ENCODE results near the gene COIL.
"Not testable (repeated sequence)": the region's sequence is repeated elsewhere in the genome, so short reads cannot be mapped to it uniquely, and the experiment has no call there.

The COIL gene, protein sequence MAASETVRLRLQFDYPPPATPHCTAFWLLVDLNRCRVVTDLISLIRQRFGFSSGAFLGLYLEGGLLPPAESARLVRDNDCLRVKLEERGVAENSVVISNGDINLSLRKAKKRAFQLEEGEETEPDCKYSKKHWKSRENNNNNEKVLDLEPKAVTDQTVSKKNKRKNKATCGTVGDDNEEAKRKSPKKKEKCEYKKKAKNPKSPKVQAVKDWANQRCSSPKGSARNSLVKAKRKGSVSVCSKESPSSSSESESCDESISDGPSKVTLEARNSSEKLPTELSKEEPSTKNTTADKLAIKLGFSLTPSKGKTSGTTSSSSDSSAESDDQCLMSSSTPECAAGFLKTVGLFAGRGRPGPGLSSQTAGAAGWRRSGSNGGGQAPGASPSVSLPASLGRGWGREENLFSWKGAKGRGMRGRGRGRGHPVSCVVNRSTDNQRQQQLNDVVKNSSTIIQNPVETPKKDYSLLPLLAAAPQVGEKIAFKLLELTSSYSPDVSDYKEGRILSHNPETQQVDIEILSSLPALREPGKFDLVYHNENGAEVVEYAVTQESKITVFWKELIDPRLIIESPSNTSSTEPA

DNA sequence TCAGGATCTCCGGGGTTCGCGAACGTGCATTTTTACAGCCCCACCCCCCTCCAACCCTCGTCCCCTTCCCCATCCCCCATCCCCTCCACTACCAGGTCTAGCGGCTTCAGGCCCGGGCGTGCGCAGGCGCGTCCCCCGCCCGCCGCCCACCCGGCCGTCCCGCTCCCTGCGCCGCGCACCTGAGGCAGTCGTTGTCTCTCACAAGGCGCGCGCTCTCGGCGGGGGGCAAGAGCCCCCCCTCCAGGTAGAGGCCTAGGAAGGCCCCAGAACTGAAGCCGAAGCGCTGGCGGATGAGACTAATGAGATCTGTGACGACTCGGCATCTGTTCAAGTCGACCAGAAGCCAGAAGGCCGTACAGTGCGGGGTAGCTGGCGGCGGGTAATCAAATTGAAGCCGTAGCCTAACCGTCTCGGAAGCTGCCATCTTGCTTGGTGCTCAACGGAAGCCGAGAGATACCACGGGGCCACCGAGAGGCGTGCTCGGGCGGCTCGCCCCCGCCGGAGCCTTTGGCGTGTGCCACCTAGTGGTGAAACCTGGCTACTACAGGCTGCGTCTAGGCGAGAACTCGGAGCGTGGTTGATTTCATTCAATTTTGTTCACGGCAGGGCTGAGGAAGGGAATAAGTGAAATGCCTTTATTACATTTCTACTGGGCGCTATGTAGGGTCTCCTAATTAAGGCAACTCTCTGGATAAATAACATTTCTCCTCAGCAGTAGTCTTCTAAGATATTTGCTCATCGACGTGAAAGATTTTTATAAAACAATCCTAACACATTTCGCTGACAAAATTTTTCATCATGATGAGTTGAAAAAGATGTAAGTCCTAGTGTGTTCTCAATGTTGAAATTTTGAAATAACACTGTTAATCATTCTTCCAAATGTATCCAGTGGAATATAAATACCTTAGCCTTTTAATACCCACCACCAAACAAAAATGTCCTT is at the start of gene COIL:
TSS of gene COIL (minus strand) at position 455 of the 943 bp plus-strand sequence. CDS start at position 424, 31 bp downstream.
- DNase-seq (ENCODE audit: low read depth), result peak; percentile 91

DNA sequence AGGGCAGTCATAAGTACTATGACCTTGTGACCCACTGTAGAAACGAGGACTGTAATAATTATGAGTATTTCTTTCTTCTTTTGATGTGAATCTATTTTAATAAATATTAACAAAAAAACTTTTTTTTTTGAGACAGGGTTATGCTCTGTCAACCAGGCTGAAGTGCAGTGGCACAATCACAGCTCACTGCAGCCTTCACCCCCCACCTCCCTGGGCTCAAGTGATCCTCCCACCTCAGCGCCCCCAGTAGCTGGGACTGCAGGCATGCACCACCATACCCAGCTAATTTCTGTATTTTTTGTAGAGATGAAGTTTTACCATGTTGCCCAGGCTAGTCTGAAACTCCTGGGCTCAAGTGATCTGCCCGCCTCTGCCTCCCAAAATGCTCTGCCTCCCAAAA is 49.6 kb upstream of the COIL start:
- DNase-seq (ENCODE audit: low read depth), result no peak

DNA sequence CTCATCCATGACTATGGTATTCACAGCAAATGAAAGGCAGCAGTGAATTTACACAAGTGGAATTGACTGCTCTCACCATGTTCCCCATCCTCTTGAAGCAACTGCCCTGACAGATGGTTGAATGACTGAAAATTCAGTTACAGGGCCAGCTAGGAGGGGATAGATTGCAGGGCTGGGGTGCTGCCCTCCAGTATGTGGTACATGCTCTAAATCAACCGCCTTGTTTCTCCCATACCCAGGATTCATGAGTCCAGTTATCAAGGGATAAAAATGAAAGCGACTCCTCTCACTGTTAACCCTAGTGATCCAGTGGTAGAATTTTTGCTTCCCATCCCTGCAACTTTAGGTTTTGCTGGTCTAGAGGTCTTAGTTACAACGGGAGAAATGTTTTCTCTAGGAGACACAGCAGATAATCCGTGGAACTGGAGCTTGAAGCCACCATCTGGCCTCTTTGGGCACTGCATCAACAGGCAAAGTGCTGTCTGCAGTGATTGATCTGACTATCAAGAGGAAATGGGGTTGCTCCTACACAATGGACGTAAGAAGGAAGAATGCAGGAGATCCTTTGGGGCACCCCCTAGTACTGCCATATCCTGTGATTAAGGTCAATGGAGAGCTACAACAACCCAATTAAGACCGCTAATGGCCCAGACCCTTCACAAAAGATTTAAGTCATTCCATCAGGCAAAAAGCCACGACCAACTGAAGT is 49.0 kb upstream of the COIL start:
- peak; percentile 27 for DNase-seq (ENCODE audit: low read depth)

GRCh38 chr17:57008958-57009357 is 48.1 kb upstream of the COIL start:
- DNase-seq (ENCODE audit: low read depth), result no peak

DNA sequence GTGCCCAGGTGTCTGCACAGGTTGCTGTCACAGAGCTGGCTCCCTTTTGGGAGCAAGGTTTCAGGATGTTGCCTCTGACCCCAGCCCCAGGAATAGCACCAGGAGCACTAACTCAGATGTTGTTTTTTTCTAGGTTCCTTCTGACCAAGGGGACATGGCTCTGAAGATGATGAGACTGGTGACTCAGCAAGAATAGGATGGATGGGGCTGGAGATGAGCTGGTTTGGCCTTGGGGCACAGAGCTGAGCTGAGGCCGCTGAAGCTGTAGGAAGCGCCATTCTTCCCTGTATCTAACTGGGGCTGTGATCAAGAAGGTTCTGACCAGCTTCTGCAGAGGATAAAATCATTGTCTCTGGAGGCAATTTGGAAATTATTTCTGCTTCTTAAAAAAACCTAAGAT is 45.2 kb upstream of the COIL start:
- DNase-seq (ENCODE audit: low read depth), result no peak

DNA sequence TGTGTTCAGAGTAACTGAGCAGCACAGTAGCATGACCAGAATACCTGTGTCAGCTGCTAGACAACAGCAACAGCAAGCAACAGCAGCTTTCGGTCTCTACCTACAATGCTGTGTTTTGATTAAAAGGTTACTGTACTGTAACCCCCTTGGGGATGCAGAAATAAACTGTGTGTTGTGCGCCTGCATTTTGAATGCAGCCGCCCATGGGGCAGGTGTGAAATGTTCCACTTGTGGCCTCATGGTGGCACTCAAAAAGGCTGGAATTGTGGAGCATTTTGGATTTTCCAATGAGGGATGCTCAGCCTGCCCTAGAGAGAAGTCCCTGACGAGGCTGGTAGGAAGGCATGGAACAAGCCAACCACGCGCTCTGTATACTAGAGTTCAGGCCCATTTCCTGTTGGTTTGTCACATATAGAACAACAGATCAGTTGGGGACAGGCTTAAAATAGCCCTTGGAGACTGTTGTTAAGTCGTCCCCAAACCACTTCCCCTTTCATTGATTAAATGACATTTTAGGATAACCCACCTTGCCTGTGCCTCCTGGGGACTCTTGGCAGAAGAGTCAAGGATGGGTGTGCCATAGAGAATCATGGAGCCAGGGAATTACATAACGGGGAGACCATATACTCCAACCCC is 44.2 kb upstream of the COIL start:
- no peak for DNase-seq (ENCODE audit: low read depth)

GRCh38 chr17:57002904-57003303 is 42.1 kb upstream of the COIL start:
- no peak for DNase-seq (ENCODE audit: low read depth)

- no peak for DNase-seq (ENCODE audit: low read depth)
These were observed 40.7 kb upstream of the COIL start for GRCh38 chr17:57001541-57001940.

DNA sequence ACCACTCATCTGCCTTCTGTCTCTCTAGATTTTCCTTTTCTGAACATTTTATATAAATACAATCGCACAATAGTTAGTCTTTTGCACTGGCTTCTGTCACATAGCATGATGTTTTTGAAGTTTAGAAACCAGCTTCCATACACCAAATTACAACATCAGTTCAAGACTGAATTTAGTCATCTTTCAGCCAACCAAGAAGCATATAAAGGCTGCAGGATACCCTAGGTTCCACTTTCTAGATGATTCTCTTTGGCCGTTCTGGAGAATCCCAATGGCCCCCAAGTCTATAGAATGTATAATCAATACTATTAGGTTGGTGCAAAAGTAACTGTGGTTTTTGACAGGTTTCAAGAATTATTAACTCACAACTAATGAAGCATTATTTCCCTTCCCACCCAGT is 36.5 kb upstream of the COIL start:
- no peak for DNase-seq (ENCODE audit: low read depth)

DNA sequence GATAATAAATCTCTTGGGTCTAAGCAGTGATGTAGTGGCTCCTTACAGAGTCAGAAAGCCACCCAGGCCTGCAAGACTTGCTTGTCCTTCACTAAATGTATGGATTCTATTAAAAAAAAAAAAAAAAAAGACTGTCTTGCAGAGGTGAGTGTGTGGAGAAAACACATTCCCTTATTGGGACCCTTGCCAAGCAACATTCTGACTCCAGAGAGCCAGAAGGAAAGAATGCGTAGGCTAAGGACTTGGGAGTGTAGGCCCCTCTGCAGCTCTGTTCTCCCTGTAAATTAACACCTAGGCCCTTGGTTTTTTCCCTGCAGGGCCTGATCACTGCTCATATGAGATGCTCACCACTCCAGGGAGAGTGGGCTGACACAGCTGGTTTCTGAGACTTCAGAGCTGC is 34.9 kb upstream of the COIL start:
- no peak for DNase-seq (ENCODE audit: low read depth)

- DNase-seq (ENCODE audit: low read depth), result no peak
These were observed 33.4 kb upstream of the COIL start for GRCh38 chr17:56994009-56994792.

DNA sequence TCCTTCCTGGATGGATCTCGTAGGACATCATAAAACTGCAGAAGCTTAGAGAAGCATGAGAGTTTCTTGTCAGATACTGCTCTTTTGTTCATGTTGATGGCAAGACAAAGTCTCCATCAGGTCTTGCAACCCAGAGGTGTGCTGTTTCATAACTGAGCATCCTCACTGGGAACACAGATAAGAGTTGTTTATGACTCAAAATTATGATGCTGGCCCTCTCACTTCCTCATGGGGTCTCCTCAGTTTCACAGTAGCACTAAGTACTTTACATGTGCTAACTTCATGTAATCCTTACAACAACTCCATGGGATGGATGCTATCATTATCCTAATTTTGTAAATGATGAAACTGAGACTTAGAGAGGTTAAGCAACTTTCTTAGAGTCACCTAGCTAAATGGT is 31.5 kb upstream of the COIL start:
- DNase-seq (ENCODE audit: low read depth), result no peak

DNA sequence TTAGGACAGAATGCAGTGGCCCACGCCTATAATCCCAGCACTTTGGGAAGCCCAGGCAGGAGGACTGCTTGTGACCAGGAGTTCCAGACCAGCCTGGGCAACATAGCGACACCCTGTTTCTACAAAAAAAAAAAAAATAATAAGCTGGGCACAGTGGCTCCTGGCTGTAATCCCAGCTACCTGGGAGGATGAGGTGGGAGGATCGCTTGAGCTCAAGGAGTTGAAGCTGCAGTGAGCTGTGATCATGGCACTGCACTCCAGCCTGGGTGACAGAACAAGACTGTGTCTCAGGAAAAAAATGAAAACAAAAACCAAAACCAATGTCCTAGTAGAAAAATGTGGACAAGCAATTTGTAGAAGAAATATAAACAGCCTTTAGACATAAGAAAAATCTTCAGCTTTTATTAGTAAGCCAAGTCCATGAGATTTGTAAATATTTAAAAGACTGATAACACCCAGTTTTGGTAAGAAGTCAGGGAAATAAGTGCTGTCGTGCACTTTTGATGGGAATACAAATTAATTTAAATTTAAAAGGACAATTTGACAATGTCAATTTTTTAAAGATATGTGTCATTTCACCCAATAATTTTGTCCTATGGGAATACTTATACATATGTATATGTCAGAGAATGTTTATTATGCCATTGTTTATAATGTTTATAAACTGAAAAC is 28.2 kb upstream of the COIL start:
- DNase-seq (ENCODE audit: low read depth), result no peak

GRCh38 chr17:56987283-56987834 is 26.5 kb upstream of the COIL start:
- DNase-seq (ENCODE audit: low read depth), result no peak

- no peak for DNase-seq (ENCODE audit: low read depth)
These were observed 24.7 kb upstream of the COIL start for GRCh38 chr17:56985371-56986162.

DNA sequence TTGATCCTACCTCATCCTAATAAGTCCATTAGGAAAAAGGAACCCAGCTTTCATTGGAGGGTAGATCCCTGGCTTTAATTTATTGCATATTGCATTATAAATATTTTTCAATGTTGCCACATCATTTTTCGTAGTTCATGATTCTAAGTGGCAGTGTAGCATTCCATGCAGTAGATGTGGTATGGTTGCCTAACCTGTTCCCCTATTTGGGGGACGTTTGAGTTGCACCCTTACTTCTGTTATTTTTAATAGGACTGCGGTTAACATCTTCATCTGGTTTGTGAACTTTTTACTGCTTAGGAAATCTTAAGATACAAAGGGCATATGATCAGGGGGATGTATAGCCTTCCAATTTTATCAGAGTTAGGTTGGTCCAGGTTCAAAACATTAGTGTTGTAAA is 22.5 kb upstream of the COIL start:
- no peak for DNase-seq (ENCODE audit: low read depth)

DNA sequence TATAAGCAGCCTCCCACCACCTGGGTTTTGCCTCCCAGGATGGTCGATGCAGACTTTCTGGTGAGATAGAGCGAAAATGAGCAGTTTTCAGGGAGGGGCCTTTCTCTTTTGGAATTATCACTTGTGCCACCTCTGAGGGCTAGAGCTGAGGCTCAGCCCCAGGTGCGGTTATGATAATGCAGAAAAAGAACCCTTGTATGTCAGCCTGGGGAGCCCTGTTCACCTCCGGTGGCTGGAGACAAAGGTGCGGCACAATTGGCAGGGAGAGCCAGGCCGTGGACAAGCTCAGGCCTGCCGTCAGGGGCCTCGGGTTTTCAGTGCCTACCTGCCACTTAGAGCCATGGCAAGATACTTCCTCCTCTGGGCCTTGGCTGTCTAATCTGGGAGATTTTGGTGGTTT is 21.5 kb upstream of the COIL start:
- no peak for DNase-seq (ENCODE audit: low read depth)

- DNase-seq (ENCODE audit: low read depth), result not testable (repeated sequence)
These were observed 19.7 kb upstream of the COIL start for GRCh38 chr17:56980526-56980925.

GRCh38 chr17:56979091-56979480 is 18.2 kb upstream of the COIL start:
- DNase-seq (ENCODE audit: low read depth), result no peak
